ENCODE data around the gene HOGA1.

DNA sequence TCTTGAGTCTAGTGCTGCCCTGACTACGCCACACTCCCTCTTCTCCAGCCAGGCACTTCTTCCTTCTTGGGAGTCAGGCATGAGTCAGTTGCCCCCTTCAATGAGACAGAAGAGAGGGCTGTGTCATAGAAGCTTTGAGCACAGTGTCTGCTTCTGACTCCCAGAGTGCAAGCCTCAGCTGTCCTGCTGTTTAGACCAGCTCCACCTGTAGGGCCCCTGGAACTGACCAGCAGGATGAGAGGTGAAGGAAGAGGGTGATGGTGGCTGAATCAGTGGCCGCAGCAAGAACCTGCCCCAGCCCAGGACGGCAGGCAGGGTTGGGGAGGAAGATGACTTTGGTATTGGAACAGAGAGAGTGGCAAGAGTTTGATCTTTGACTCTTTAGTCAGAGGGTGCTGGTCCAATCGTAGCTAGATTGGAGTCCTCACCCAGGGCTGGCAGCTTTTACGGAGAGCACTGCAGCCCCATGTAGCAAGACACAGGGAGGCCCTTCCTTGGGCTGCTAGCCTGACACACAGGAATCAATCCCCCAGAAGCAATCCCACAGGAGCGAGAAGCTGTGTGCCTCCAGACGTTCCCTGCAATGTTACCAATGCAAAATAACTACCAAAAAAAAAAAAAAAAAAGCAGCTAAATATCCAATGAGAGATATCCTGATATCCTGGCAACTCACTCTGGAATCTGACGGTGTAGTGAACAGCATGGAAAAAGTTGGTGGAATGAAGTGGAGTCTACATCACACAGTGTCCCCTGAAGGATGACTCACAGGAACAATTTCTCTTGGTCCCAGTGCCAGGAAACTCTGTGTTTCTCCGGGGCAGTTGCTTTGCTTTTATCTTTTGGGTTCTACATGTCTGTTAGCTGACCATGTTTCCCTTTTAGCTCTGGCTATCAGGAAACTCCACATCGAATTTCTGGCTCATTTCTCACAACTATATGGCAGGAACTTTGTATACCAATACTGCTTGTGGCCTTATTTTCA, 12.2 kb downstream of the HOGA1 start:
- TF ChIP-seq GATA2 (IDR thresholded peaks at IDR 0.05; ENCODE audit: low read depth, low read length) = no peak
- TF ChIP-seq GATA3 (IDR thresholded peaks at IDR 0.05; ENCODE audit: low read depth, low read length) = no peak
